K562 (cell line): ENCODE data around the gene PUM1. TPM values are rescaled to one million over a fixed set of nuclear protein-coding genes. Genes with fewer than 3 reads are reported as not detected.

Experiments used
- CHAMP1 ChIP-seq: fragments of 450-650 bp; IDR thresholded peaks from 2 replicates; pipeline ENCODE4 v1.6.1; 2016; ENCODE audit warnings: mild to moderate bottlenecking
- ESRRB ChIP-seq: fragments of 250-450 bp; sonication (Bioruptor Pico); IDR thresholded peaks from 2 replicates; pipeline ENCODE4 v1.5.0; 2020; ENCODE audit warnings: mild to moderate bottlenecking, moderate library complexity, borderline replicate concordance
- MGA ChIP-seq: fragments of 450-650 bp; IDR thresholded peaks from 2 replicates; pipeline ENCODE4 v1.6.1; 2016; ENCODE audit warnings: mild to moderate bottlenecking, moderate library complexity
- NCOA1 ChIP-seq: fragments of 450-650 bp; IDR thresholded peaks from 2 replicates; pipeline ENCODE4 v1.6.1; 2016; ENCODE audit warnings: low read depth
- POLR3G ChIP-seq: IDR thresholded peaks from 2 replicates; pipeline ENCODE4 v1.6.1; 2011; ENCODE audit not compliant: insufficient read length, insufficient replicate concordance; ENCODE audit errors: extremely low read depth
- SREBF1 ChIP-seq: fragments of 150-350 bp; IDR thresholded peaks from 2 replicates; pipeline ENCODE4 v1.6.1; 2014; ENCODE audit warnings: antibody characterized with exemption, low read depth, low read length, borderline replicate concordance
- TRIM28 ChIP-seq: fragments of 450-650 bp; IDR thresholded peaks from 2 replicates; pipeline ENCODE4 v1.6.1; 2017
- ZNF584 ChIP-seq: fragments of 200-800 bp; sonication (Bioruptor generic); IDR thresholded peaks from 2 replicates; pipeline ENCODE4 v1.6.1; 2016; ENCODE audit warnings: low read depth, mild to moderate bottlenecking, missing genetic modification characterization, missing compliant biosample characterization
- polyA plus RNA-seq, 8 experiments: library from polyadenylated mRNA; depleted of rRNA in 4 of 8; stranded (reverse) in 5 of 8; unstranded in 3 of 8; fragments of >200 nt; fragmentation: Nextera tagmentation in 2 of 8; fragmentation: Illumina TruSeq in 1 of 8; extraction: Ambion mirVana in 2 of 8; extraction: Trizol in 1 of 8; gene quantifications; 2 replicates each; pipeline versions ENCODE4 v1.2.1 to v1.2.3, GENCODE V29; 2011 to 2014; ENCODE audit warnings: inconsistent platforms in 1 of 8, missing spikeins in 1 of 8
- total RNA-seq, 7 experiments: library from RNA; depleted of rRNA in 6 of 7; stranded (reverse); fragments of >200 nt in 6 of 7; fragmentation: Illumina TruSeq in 2 of 7; extraction: Trizol in 2 of 7; gene quantifications; 2 replicates each; pipeline versions ENCODE4 v1.2.1 to v1.2.3, GENCODE V29; 2011 to 2021; ENCODE audit warnings: low replicate concordance in 1 of 7

PUM1 gene
- total and polyA plus RNA-seq, 9 of the 15 experiments (the other 6 are each of a cell fraction or from before 2014, with no cell fraction given), result 37.7 to 104 (median 55.7) TPM

GRCh38 chr1:31022259-31022658, 43.3 kb downstream of the PUM1 start (continued):
- TF ChIP-seq MGA (no peak), CHAMP1 (no peak), ZNF584 (CRISPR knock-in tag) (no peak), NCOA1 (no peak), POLR3G (no peak), SREBF1 (no peak), TRIM28 (no peak), ESRRB (no peak)
